LNCAP (cell line): ENCODE data around the gene ERC1.

ENCODE experiments used
- CTCF ChIP-seq: fragments of 450-650 bp; IDR thresholded peaks from 2 replicates; pipeline ENCODE4 v1.5.1; 2017; ENCODE audit warnings: mild to moderate bottlenecking

Gene ERC1

DNA sequence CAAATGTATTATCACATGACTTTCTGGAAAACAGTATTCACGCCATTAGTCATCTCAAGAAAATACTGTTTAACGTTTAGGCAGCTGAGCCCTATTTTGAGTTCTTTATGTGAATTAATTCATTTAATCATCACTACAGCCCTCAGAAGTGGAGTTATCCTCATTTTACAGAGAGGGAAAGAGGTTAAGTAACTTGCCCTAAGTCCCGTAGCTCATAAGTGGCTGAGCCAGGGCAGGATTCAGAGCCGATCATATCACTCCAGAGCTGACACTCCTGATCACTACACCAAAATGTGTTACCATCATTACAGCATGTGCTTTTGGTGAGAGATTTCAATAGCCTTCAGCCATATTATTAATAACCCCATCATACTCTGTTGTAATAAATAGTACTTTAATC is 392.7 kb downstream of the ERC1 start:
- TF ChIP-seq CTCF: no peak

DNA sequence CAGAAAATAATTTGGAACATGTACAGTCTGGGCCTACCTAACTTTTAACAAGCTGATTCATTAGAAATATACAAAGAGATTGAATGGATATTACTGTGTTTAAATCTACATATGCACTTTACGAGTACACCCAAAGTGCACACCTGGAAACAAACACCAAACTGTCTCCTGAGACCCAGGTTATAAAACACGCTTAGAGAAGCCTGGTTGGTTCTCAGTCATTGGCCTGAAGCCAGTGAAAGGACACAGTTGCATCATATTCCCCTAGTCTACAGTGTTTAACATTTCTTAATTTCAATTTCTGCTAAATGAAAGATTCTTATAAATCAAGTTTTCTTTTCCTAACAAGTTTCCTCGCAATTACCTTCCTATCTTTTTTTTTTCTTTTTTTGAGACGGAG is 393.9 kb downstream of the ERC1 start:
- no peak for TF ChIP-seq CTCF

DNA sequence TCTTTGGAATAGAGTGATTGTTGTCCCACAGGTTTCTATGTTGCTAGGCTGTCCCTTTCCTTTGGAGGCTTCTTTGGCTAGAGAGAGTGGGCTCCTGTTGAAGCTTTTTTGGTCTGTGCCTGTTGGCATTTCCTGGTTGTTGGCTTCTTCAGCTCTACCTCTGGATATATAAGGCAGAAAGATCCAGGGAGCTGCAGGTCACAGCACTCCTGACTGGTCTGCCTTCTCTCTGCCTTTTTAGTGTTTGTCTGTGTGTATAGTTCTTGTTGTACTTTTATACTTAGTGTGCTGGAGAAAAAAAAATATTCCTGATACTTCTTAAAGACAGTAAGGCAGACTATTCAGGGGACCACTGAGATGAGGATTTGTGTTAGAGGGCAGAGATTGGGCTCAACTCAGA is 400.7 kb downstream of the ERC1 start:
- TF ChIP-seq CTCF: no peak

DNA sequence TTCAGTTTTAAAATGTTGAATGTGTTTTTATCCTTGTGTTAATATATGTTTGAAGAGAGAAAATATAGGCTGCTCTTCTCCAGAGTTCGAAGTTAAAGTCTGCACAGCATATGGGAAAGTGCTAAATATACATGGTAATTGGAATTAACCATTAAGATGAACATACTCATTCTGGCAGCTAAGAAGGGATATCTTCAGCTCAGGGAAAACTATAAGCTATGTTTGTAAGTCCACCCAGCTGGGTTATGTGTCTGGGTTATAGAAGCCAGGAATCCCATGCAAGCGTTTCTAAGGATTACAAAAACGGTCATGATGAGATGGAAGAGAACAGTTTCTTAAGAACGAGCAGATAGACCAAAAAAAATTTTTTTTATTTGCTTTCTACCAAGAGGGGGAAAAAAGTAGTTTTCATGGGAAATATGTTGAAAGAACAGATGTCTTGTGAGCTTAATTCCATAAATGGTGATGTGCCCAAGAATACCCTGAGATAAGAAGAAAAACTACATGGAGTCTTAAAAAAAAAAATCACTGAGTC is 404.5 kb downstream of the ERC1 start:
- TF ChIP-seq CTCF: no peak

DNA sequence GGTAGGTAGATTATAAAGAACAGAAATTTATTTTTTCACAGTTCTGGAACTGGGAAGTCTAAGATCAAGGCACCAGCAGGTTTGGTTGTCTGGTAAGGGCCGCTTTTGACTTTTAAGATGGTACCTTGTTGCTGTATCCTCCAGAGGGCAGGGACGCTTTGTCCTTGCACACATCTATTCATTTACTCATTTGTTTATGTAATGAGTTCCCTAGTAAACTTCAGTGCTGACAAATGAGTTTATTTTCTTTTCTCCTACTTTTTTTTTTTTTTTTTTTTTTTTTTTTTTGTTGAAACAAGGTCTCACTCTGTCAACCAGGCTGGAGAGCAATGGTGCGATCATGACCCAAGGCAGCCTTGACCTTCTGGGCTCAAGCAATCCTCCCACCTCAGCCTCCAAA is 407.6 kb downstream of the ERC1 start:
- TF ChIP-seq CTCF: no peak

DNA sequence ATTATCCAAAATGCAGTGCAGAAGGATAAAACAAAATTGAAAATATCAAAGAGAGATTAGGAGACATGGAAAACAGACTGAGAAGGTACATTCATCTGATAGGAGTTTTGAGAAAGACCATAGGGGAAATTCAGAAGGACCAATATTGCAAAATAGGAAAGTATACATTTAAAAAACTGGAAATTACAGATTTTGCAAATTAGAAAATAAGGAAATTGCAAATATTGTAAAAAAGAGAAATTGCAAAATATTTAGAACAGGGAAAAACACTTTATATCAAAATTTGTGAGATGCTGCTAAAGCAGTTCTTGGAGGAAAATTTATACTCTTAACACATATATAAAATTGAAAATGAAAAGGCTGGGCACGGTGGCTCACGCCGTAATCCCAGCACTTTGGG is 410.9 kb downstream of the ERC1 start:
- TF ChIP-seq CTCF: no peak

DNA sequence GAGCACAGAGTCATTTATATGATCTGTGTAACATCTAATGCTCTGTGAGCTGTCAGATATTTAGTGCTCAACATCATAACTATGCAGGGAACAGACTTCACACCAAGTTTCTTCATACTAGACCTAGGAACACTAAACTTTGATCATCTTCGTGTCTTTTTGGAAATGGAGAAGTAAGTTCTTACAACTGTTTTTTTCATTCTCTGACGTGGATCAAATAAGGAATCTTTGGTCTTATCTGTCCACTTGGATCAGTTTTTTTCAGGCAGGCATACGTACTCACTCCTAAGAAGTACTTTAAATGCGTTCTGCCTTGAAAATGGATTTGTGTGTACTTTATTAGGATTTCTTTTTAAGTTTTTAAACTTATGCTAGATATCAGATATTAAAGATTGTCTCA is 412.4 kb downstream of the ERC1 start:
- no peak for TF ChIP-seq CTCF

- TF ChIP-seq CTCF: no peak
These were observed 414.6 kb downstream of the ERC1 start for GRCh38 chr12:1405619-1406018.
